CD4-positive, alpha-beta T cell treated with Interleukin-12 subunit alpha and Interleukin-12 subunit beta, for 1 hour (primary cell): Measurements from ENCODE around the gene PNPLA2.

Experiments used
- DNase-seq: peaks from one replicate; pipeline ENCODE4 v3.0.0-alpha.2; 2020

Gene PNPLA2, protein sequence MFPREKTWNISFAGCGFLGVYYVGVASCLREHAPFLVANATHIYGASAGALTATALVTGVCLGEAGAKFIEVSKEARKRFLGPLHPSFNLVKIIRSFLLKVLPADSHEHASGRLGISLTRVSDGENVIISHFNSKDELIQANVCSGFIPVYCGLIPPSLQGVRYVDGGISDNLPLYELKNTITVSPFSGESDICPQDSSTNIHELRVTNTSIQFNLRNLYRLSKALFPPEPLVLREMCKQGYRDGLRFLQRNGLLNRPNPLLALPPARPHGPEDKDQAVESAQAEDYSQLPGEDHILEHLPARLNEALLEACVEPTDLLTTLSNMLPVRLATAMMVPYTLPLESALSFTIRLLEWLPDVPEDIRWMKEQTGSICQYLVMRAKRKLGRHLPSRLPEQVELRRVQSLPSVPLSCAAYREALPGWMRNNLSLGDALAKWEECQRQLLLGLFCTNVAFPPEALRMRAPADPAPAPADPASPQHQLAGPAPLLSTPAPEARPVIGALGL

DNA sequence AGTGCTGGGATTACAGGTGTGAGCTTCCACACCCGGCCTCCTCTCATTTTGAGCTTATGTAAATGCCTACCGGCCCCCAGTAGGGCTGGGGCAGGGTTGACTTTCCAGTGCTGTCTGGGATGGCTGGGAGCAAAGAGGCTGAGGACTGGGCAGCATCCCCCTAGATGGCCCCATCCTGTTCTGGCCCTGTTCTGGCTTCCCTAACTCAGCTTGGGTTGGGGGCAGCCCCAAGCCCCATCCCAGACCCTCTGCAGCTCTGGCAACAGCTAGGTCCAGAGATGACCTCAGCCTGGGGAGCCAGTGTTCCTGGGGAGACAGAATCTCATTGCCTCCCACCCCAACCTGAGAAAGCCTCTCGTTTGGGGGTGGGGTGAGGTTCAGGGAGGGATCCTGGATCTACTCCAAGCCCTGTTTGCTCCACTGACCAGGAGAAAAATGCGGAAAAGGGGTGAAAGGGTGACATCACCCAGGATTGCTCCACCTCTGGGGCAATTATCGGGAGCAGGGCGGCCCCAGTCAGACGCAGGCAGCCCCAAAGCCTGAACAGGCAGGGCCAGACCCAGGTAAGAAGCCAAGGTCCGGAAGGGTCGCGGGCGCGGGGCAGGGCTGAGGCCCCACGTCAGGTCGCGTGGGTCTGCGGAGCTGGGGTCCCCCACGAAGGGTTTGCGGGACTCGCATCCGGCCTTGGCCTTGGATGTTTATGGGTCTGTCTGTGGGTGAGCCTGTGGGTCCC is at the start of gene PNPLA2:
TSS of gene PNPLA2 (plus strand) at position 519 of the 733 bp plus-strand sequence. CDS start 805 bp downstream, outside the sequence.
- DNase-seq, result no peak

DNA sequence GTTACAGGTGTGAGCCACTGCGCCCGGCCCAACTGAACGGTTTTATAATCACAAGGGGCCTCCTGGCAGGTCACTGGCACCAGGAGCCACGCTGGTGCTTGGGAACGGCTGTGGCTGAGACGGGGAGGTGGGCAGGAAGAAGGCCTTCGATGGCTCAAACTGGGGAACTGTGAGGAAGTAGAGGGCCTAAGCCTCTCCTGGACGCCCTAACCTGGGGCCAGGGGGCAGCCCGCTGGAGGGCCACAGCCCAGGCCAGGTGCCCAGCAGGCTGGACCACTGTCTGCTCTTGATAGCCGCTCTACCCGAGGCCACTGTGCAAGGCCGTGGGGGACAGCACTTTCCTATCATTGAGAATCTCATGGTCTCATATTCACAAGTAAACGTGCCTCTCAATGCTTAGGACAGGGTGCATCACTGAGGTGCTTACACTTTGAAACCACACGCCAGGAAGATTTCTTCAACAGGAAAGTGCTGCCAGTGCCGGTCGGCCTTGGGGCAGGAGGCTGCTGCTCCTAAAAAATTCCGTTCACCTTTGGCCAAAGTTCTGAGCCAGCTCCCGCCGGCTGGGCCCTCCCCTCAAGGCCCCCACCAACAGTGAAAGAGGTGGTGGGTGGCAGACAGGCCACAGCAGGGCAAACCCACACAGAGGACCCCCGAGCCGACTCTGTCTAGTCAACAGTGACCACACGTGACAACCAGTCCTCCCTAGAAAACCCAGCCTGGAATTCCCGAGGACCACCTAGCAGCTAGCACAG is 48.6 kb upstream of the PNPLA2 start:
- no peak for DNase-seq

DNA sequence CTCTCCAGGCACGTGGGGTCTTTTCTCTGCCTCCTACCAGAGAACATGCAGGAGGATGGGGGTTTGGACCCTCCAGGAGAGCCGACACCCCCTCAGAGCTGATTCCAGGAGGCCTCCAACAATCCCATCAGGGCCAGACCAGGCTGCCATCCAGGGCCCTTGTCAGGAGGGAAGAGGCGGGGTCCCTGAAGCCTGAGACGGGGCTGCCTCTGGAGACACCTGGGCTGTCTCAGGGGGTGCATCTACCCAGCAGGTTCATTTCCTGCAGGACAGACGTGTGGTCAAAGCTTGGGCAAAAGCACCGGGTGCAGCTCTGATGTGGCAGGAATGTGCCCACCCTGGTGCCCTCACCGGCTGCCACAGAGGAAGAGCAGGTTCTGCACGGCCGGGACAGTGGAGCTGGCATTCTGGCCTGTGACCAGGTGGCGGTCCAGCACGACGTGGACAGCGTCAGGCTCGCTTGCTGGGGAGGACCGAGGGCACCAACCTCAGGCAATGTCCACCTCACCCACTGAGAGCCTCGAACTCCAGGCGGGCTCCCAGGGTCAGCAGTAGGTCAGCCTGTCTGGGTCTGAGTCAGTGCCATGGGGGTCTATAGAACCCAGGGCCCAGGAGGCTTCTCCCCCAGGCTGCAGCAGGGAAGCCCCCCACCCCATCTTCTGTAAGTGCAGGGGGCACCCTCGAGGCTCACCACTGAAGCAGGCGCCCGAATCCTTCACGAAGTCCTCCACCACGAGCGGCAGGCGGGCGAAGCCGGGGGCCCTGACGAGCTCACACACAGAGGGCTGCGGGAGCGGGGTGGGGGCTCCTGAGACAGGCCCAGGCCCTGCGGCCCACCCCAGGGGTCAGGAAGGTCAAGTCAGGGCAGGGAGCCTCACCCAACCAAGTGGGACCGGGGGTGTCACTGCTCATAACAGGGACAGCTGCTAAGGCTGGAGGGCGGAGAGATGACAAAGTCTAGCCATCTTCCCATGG is 47.8 kb upstream of the PNPLA2 start:
- no peak for DNase-seq

DNA sequence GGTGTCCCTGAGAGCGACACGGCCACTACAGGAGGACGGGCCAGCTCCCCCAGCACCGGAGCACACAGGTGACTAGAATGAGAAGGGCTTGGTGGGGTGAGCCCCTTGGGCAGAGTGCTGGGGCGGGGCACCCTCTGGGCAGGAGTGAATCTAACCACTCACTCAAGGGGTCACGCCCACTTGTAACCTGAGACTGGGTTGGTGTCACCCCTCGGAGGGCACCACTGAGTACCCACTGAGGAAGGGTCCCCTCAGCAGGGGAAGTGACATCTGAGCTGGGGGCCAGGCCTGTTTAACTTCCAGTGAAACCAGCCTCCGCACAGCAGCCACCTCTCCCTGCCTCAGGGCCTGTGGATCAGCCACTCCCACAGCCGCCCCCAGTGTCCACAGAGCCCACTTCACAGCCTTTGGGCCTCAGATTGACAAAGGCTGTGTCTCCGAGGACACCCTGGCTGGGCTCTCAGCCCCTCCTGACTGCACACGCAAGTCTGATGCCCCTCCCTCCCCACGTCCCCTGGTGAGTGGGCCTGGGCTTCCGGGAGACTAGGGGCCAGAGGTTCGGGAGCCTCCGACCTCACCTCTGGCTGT is 47.0 kb upstream of the PNPLA2 start:
- DNase-seq, result no peak

DNA sequence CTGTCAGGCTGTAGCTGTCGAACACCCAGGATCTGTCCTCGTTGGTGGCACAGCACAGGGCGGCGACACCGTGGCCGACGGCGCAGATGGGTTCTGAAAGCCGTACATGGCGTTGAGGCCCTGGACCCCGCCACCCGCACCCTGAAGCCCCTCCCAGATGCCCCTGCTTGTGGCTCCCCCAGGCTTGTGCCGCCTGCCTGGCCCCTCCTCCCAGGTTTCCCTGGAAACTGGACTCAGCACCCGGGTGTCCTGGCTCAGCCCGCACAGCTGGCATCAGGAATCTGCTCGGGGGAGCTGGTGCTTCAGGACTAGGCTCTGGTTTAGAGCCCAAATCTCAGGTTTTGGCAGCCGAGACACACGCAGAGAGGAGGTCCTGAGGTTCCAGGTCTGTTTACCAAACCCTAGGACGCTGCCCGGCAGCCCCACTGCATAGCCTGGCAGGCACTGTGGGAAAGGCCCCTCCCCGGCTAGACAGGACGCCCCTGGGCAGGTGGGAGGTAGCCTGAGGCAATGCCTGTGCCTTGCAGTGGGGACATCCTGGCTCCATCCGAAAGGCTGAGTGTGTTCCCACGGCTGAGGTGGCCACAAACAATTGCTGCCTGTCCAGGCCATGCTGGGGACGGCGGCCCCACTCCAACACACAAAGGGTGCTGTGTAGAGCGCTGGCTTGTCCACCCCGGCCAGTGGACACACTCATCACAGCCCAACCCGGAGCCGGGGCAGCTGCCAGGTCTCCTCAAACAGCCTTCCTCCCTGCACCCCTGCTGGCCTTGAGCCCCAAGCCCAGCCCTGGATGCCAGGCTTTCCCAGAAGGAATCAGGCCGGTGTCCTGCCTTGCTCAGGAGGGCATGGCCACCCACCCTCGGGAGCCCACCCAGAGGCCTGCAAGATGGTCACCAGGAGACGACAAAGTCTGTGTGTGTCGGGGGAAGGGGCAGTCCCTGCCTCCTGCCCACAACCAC is 46.0 kb upstream of the PNPLA2 start:
- DNase-seq, result no peak

DNA sequence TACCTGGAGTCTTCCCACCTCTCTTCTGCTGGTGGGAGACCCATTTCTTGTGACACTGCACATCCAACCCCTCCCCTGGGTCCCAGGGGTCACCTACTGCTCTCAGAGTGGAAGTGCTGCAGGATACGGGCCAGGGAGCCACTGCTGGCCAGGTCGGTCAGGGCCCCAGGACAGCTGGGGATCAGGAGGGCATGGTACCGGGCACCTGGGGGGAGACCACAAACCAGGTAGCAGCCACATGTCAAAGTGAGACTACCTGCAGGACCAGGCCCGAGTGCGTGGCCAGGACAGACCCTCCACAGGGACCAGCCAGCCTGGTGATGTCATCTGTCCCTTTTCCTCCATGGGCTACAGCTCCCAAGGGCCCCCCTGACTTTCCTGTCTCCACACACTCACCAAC is 45.3 kb upstream of the PNPLA2 start:
- DNase-seq, result no peak

DNA sequence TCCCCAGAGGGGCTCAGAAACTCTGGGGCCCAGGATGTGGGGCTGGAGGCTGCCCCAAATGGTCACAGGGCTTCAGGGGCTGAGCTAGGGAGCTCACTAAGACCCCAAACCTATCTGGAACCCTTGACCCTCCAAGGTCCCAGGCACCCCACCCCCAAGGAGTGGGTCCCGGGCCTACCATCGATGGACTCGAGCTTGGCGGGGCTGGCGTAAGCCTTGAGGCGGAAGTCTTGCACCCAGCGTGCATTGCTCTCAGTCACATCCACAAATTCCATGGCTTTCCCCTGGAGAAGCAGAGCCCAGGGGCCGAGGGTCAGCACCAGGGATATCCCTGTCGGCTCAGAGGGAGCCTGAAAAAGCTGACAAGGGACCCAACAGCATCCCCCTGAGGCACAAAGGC is 44.9 kb upstream of the PNPLA2 start:
- DNase-seq, result no peak

DNA sequence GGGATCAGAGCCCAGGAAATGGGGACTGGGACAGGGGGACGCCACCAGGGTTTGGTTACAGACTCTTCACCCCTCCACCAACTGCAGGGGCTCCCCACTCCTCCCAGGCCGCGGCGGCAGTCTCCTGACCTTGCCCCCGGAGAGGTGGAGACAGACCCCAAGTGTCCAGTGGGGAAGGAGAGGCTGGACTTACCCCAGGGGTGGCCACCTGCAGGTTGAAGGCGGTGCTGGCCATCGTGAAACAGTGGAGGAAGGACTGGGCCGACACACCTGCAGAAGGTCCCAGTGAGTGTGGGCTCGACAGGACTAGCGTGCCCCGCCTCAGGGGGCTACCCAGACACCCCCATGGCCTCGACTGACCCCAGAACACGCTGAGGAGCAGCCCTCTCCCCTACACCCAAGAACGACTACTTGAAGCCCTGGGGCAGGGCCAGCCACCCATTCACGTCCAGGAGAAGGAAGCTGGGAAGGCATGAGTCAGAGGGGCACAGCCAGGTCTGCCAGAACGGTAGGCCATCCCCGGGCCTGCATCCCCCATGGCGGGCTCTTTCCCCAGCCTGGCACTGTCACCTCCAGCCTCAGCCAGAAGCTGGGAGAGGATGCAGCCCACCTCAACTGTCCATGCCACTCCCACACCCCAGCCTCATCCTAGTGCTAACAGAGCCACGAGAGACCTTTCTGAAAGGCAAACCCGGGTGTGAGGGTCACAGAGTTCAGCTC is 43.7 kb upstream of the PNPLA2 start:
- DNase-seq, result no peak

DNA sequence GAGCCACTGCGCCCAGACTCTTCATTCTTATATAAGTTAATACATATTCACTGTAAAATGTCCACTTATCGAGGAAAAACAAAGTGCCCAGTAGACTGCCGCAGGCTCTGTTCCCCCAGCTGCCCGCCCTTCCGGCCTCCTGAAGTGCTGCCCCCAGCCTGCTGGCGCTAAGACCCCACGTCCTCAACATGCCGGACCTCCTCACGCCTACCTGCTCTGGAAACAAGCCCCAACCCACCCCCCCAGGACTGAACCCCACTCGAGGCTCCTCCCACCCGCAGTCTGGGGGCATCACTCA is 42.5 kb upstream of the PNPLA2 start:
- DNase-seq, result no peak

DNA sequence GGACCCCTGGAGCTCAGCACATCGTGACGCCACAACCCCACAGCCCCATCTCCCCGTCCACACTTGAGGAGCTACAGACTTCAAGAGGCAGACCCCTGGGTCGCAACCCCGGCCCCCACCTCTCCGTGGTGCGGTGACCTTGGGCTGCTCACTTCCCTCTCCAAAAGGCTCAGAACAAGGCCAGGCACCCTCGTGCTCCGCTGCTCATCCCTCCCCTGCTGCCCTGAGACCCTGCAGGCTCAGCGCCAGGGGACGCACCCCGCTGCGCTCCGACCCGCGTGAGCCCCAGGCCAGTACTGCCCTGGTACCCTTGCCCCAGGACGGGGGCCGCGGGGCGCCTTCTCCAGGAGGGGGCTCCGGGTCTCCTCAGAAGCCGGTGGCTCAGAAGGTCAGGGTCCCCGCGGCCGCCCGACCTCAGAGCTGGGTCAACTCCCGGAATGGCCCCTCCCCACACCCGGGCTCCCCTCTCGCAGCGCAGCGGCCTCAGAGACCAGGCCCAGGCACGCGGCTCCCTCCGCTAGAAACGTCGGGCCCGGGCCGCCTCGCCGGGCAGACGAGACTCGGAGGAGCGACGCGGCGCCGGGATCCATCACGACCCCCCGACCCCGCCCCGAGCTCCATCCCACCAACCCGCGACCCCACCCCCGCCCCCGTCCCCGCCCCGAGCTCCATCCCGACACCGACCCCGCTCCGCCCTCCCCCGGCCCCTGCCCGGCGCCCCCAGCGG is 42.0 kb upstream of the PNPLA2 start:
- no peak for DNase-seq

DNA sequence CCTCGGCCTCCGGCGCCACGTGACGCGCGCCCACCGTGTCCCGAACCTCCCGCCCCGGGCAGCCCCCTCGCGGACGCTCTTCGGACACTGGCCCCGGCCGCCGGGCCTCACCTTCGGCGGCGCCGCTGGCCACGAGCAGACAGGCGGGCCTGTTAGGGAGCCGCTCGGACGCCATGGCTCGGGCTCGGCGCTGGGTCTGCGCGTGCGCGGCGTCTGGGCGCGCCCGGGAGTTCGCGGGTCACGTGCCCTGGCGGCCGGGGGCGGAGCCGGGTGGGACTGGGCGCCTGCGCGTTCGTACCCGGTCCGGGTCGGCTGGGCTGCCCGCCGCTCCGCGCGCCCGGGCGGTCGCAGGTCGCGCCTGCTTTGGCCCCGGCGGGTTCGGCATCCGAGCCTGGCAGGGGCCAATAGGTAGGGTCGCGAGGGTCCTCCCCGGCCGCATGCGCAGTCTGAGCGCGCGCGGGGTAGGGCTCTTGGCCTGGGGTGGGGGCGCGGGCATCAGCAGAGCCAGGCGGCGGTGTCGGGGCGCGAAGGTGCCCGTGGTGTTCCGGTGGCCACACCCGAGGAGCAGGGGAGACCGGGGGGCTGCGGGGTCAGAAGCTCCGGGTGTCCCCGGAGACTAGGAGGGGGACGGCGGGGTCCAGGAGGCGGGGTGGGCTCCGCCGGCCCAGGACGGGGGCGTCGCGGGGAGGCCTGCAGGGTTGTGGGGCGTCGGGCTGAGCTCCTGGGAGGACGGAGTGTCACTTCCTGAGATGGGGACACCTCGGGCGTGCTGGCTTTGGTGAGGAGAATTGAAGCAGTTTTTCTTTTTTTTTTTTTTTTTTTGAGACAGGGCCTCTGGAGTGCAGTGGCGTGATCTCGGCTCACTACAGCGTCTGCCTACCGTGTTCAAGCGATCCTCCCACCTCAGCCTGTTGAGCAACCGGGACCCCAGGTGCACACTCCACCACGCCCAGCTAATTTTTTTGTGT is 41.1 kb upstream of the PNPLA2 start, which contains the start of gene GATD1:
TSS of gene GATD1 (minus strand) at position 200 of the 968 bp plus-strand sequence. CDS start at position 175, 25 bp downstream.
- peak; percentile 94 for DNase-seq

DNA sequence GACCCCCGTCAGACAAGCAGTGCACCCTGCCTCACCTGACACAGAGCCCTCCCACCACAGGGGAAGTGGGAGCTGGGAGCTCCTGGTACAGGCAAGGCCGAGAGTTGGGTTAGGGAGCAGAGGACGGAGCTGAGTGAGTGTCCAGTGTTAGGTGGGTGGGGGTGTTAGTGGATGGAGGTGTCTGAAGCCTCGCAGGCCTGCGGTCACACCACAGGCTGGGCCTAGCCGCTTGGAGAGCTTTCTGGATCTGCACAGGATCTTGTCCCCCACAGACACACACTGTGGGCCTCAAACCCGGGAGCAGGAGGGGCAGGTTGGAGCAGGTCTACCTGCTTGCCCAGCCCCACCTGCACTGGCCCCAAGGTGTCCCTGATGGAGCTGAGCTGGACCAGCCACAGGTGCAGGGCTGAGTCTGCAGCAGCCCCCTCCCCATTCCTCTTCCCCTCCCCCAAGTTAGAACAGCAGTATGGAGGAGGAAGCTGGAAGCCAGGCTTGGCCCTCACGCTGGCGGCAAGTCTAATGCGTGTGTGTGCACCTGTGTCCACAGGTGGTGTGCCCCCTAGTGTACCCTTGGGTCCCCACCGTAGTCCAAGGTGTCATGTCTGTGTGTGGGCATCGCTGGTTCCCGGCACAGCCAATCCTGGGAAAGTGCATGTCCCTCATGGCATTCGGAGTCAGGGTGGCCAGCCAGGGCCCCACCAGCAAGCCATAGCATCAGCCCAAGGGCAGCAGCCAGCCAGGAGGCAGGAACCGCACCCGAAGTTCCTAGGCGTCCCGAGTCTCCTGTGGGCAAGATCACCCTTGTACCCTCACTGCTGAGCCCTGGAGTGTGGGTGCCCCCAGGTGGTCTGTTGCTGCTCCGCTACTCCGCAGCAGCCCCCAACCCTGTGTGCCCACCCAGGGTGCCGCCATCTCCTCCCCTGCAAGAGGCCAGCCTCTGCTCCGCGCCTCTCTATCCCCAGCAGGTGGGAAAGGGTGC is 39.4 kb upstream of the PNPLA2 start:
- no peak for DNase-seq

DNA sequence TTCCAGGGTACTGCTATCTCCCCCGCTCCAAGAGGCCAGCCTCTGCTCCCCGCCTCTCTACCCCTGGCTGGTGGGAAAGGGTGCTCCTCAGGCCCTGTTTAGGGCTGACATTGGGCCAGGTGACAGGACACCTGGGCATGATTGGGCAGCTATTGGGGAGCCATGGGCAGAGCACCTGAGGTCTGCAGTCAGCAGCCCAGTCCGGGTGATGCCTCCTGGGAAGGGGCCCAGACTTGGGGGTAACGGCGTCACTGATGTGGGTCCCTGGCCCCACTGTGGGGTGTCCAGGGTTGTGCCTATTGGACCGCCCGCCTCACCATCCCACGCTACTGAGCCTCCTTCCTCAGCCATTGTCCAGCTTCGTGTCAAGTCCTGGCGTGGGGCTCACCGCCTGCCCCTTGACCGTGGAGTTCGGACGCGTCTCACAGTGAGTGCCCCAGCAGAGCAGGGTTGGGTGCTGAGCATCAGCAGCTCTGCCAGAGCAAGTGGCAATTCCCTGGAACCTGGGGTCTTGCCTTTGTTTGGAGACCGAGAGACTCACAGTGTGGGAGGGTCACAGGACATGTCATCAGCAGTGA is 38.7 kb upstream of the PNPLA2 start:
- DNase-seq, result no peak

DNA sequence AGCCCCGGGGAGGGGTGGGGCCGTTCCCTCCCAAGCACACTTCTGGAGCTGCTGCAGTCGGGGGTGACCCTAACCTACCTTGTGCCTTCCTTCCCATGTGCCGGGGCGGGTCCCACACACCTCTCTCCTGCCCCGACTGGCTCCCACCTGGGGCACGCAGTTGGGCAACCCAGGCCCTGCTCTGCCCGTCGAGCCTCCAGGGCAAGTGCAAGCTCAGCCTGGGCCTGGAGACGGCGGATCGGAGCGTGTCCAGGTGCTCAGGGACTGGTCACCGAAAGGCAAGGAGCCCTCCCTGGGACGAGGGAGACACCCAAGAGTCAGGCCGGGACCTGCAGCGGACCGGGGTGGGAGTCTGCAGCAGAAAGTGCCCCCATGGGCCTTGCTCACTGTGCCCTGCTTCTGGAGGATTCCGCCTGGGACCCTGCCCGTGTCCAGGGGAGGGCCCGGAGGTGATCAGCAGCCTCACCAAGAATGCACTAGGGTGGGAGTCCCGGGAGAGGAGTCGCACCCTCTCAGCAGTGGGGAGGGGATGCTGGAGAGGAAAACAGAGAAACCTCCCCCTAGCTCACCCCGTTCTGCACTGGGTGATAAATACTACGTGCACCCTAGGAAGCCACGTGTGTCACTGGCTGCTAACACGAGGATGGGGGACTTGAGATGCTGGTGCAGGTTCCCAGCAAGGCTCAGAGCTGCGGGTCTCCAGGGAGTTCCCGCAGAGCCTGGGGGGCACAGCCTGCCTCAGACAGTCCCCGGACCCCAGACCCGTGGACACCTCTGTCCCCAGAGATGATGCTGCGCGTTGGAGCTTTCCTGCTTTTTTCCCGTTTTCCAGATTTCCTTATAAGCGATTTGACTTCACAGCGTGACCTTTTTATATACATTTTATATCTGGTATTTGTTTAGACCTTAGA is 36.2 kb upstream of the PNPLA2 start:
- no peak for DNase-seq

DNA sequence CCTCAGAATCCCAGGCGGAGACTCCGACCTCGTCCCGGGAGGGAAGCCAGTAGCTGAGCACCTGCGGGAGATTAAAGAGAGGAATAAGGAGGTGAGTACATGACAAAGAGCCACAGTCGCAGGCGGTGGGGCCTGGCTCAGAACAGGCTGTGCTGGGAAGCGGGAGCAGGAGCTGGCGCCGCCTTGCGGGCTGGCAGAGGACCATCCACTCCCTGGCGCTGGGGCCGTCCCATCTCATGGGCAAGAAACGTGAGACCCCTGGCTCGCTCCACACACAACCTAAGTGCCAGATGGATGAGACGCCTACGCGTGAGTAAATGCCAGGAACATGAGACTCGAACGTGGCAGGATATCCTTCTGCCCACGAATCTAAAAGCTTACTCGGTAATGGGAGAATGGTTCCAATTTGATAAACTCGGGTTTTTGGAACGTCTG is 35.1 kb upstream of the PNPLA2 start:
- peak; percentile 31 for DNase-seq
